CD4-positive, CD25-positive, alpha-beta regulatory T cell (primary cell): Measurements from ENCODE around the gene RRBP1. TPM values are rescaled to one million over a fixed set of nuclear protein-coding genes. Genes with fewer than 3 reads are reported as not detected.

Experiments
- ATAC-seq, 2 donors: fragments of 150-1000 bp; cut with Tn5 transposase; one replicate each; pipeline ENCODE4 v1.10.0; 2021; ENCODE audit warnings: low read depth in 2 of 2, moderate number of reproducible peaks in 2 of 2, moderate library complexity in 1 of 2
- DNase-seq, 3 donors: peaks; one replicate each; pipeline versions ENCODE4 v3.0.0 to v3.0.0-alpha.2; 2012 to 2022; ENCODE audit warnings: mixed read lengths in 1 of 3
- H3K27ac ChIP-seq: one replicate; pipeline ENCODE4 v1.7.0; 2013; ENCODE audit warnings: mild to moderate bottlenecking, low read length; ENCODE audit not compliant: insufficient read depth, poor library complexity, severe bottlenecking
- H3K27me3 ChIP-seq: one replicate; pipeline ENCODE4 v1.7.0; 2013; ENCODE audit warnings: low read length; ENCODE audit not compliant: control insufficient read depth, insufficient read depth
- H3K36me3 ChIP-seq: one replicate; pipeline ENCODE4 v1.7.0; 2013; ENCODE audit warnings: mild to moderate bottlenecking, low read length, moderate library complexity; ENCODE audit not compliant: control insufficient read depth, insufficient read depth
- H3K4me1 ChIP-seq: 2 replicates; pipeline ENCODE4 v1.7.0; 2013; ENCODE audit warnings: mild to moderate bottlenecking, low read length; ENCODE audit not compliant: insufficient read depth, control insufficient read depth, poor library complexity, severe bottlenecking
- H3K4me3 ChIP-seq: one replicate; pipeline ENCODE4 v1.7.0; 2013; ENCODE audit warnings: low read depth, mild to moderate bottlenecking, low read length, moderate library complexity
- H3K9me3 ChIP-seq, 2 experiments: 1 replicate in 1 of 2; 2 replicates in 1 of 2; pipeline ENCODE4 v1.7.0; 2013; ENCODE audit warnings: low read length in 2 of 2, mild to moderate bottlenecking in 1 of 2, moderate library complexity in 1 of 2; ENCODE audit not compliant: control insufficient read depth in 2 of 2
- H3K27ac Mint-ChIP-seq, 3 donors: one replicate each; pipeline ENCODE4 v1.8.0; 2020 to 2022; ENCODE audit warnings: mild to moderate bottlenecking in 3 of 3, mixed read lengths in 3 of 3, moderate library complexity in 2 of 3
- H3K27me3 Mint-ChIP-seq: one replicate; pipeline ENCODE4 v1.8.0; 2022; ENCODE audit warnings: mild to moderate bottlenecking, mixed read lengths
- H3K36me3 Mint-ChIP-seq: one replicate; pipeline ENCODE4 v1.8.0; 2020; ENCODE audit warnings: mixed read lengths
- H3K4me1 Mint-ChIP-seq, 4 donors: one replicate each; pipeline ENCODE4 v1.8.0; 2020 to 2022; ENCODE audit warnings: mixed read lengths in 4 of 4, mild to moderate bottlenecking in 1 of 4
- H3K4me3 Mint-ChIP-seq, 4 donors: one replicate each; pipeline ENCODE4 v1.8.0; 2020 to 2022; ENCODE audit warnings: mild to moderate bottlenecking in 4 of 4, mixed read lengths in 4 of 4, moderate library complexity in 3 of 4
- H3K9me3 Mint-ChIP-seq, 7 donors: one replicate each; pipeline ENCODE4 v1.8.0; 2020 to 2022; ENCODE audit warnings: mixed read lengths in 7 of 7, mild to moderate bottlenecking in 3 of 7, moderate library complexity in 2 of 7
- polyA plus RNA-seq, 4 donors: library from polyadenylated mRNA; unstranded; fragments of 300-500 nt; fragmentation: Illumina TruSeq; gene quantifications; one replicate each; pipeline ENCODE4 v1.2.3, GENCODE V29; 2021
- total RNA-seq: library from RNA; stranded (reverse); gene quantifications from one replicate; pipeline ENCODE4 v1.2.3, GENCODE V29; 2022

RRBP1 gene
- total and polyA plus RNA-seq, 5 donors from 2014 or later, result 0.60 to 33.6 (median 1.8) TPM

DNA sequence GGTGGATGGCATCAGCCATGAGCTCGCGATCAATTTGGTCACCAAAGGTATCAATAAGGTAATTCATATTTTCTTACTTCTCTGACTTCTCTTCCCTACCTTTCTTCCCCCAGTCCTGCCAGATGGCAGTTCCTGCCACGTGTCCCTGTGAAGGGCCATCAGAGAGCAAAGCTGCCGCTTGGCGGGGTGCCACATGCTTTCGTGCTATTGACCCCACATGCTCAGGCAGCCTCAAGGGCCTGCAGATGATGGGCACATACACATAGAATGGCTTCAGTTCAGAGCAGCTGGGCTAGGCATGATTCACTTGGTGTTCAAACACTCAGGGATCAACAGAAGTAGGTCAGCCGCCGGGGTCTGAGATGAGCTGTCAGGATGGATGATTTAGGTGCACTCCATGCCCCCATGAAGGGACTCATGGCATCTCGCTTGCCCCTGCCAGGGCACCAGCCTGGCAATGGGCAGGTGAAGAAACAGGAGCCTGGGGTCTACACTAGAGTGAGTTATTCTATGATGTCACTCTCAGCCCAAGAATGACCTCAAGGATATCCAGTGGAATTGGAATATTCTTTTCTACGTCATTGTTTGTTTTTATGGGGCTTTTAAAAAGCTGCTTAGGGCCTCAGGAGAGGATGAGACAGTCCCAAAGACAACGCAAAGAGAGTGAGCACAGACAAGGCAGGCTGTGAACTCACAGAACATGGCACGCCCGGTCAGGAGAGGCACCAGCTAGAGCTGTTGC, 43.2 kb upstream of the RRBP1 start:
- Mint-ChIP-seq H3K4me3 (no peak overlapping the region), H3K36me3 (no peaks in the 10 kb centered on the region), H3K9me3 (peaks cover 0 to 1% (median 0%) of the 10 kb centered on the region in 7 donors), H3K27me3 (peaks cover 9% of the 10 kb centered on the region), H3K27ac (no peak overlapping the region), H3K4me1 (no peaks in the 10 kb centered on the region)
- Histone ChIP-seq H3K4me1 (no peaks in the 10 kb centered on the region), H3K27me3 (no peaks in the 10 kb centered on the region), H3K27ac (no peak overlapping the region), H3K4me3 (no peak overlapping the region), H3K36me3 (no peaks in the 10 kb centered on the region), H3K9me3 (no peaks in the 10 kb centered on the region)
- ATAC-seq (no peak), DNase-seq (no peak)

DNA sequence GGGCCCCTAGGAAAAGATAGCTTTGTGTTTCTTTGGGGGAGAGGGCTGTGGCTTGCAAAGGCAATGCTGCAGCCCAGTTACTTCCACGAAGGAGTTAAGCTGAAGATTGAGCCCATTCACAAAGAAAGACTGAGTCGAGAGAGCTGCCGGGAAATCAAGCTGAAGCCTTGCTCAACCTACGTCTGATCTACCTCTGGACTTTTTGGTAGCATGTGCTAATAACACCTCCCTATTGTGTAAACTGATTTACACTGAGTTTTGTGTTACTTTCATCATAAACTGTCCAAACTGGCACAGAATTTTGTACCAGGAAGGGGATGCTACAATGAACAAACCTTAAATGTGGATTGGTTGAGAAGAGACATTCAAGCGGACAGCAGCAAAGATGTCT, 41.3 kb upstream of the RRBP1 start:
- H3K9me3 Mint-ChIP-seq, result peaks cover 0 to 1% (median 0%) of the 10 kb centered on the region in 7 donors
- no peak overlapping the region for H3K27ac Mint-ChIP-seq
- Histone ChIP-seq H3K4me3 (no peak overlapping the region), H3K4me1 (no peaks in the 10 kb centered on the region), H3K27ac (no peak overlapping the region), H3K9me3 (no peaks in the 10 kb centered on the region), H3K36me3 (no peaks in the 10 kb centered on the region), H3K27me3 (no peaks in the 10 kb centered on the region)
- no peak for DNase-seq
- H3K36me3 Mint-ChIP-seq, result no peaks in the 10 kb centered on the region
- H3K4me1 Mint-ChIP-seq, result no peaks in the 10 kb centered on the region
- H3K4me3 Mint-ChIP-seq, result no peak overlapping the region
- no peak for ATAC-seq
- peaks cover 12% of the 10 kb centered on the region for H3K27me3 Mint-ChIP-seq

DNA sequence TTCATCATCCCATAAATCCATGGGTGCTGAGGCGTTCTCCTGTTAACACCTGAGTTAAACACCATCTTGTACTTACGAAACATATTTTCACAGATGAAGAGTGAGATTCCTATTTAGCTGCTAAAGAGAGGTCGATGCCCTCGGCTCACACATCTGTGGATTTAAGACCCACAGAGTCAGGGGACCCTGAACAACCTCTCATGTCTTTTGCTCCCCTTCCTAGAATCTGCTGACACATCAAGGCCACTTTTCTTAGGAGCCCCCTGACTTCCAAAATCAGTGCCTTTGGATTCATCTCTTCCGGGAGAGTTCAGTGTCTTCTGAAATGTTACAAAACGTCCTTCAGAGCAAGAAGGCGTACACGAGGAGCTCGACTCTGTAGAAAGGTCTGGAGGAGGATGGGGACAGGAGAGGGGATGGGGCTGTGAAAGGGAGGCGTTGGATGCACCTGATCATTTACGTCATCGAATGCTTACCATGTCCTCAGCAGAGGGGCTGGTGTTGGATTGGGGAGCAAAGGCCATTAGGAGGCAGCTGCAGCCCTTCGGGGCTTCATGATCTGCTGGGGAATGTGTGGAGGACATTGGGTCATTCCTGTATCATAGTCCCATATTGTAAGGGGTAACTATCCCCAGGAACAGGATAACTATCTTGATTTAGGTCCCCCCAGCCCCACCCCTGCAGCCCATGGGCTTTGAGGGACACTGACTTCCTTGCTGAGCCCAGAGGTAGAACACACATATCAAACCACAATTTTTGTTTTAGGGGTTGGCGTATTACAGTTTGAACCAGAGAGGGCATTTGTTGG, 40.7 kb upstream of the RRBP1 start:
- ATAC-seq (no peak), DNase-seq (no peak)

DNA sequence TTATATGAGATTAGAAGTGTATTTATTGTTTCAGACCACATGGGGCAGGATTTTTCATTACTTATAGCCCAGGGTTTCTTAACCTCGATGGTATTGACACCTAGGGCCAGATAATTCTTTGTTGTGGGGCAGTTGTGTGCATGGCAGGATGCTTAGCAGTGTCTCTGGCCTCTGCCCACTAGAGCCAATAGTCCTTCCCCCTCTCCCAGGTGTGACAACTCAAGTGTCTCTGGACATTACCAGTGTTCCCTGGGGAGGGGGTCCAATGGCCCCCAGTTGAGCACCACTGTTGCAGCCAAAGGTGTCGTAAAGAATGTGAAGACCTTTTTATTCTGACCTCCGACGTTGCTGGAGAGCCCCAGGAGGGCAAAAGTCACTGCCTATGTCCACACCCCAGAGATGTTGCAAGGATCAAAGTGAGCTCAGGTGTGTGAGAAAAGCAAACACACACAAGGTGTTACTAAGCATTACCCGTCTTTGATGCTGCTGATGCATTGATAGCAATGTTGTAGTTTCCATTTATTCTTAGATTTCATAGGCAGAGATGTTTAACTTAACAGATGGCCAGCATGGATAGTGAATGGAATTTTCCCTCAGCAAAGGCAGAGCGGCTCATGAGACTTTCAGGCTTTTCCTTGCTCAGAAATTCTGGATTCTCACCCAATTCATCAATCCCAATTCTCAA, 39.9 kb upstream of the RRBP1 start:
- no peak overlapping the region for H3K27ac ChIP-seq
- no peaks in the 10 kb centered on the region for H3K36me3 ChIP-seq
- no peaks in the 10 kb centered on the region for H3K9me3 ChIP-seq
- Mint-ChIP-seq H3K27me3 (peaks cover 12% of the 10 kb centered on the region), H3K4me1 (no peaks in the 10 kb centered on the region), H3K36me3 (no peaks in the 10 kb centered on the region), H3K27ac (no peak overlapping the region), H3K4me3 (no peak overlapping the region), H3K9me3 (peaks cover 0 to 1% (median 0%) of the 10 kb centered on the region in 7 donors)
- no peak overlapping the region for H3K4me3 ChIP-seq
- H3K4me1 ChIP-seq, result no peaks in the 10 kb centered on the region
- ATAC-seq (no peak), DNase-seq (no peak)
- no peaks in the 10 kb centered on the region for H3K27me3 ChIP-seq

More for the DNA sequence above, 40.7 kb upstream of the RRBP1 start:
- Mint-ChIP-seq H3K27ac (no peak overlapping the region), H3K27me3 (peaks cover 8% of the 10 kb centered on the region), H3K9me3 (peaks cover 0 to 1% (median 0%) of the 10 kb centered on the region in 7 donors), H3K4me3 (no peak overlapping the region), H3K4me1 (no peaks in the 10 kb centered on the region), H3K36me3 (no peaks in the 10 kb centered on the region)
- H3K9me3 ChIP-seq, result no peaks in the 10 kb centered on the region
- H3K27ac ChIP-seq, result no peak overlapping the region
- no peak overlapping the region for H3K4me3 ChIP-seq
- no peaks in the 10 kb centered on the region for H3K4me1 ChIP-seq
- no peaks in the 10 kb centered on the region for H3K27me3 ChIP-seq
- no peaks in the 10 kb centered on the region for H3K36me3 ChIP-seq

DNA sequence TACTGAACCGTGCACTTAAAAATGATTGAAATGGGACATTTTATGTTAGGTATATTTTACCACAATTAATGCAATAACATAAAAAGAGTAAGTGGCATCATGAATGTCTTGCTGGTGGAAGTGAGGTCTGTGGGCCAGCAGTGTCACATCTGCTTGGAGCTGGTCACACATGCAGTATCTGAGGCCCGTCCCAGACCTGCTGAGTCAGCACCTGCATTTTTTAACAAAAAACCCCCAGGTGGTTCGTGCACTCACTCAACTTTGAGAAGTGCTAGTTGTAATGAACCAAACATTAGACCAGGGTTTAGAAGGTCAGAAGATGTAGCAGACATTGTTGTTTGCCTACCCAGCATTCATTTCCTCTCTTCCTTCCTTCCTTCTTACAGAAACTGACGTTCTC, 38.7 kb upstream of the RRBP1 start:
- H3K4me3 ChIP-seq, result no peak overlapping the region
- no peak for ATAC-seq
- no peak overlapping the region for H3K27ac ChIP-seq
- H3K4me1 Mint-ChIP-seq, result no peaks in the 10 kb centered on the region
- no peaks in the 10 kb centered on the region for H3K4me1 ChIP-seq
- no peaks in the 10 kb centered on the region for H3K36me3 ChIP-seq
- H3K27me3 Mint-ChIP-seq, result peaks cover 12% of the 10 kb centered on the region
- H3K4me3 Mint-ChIP-seq, result no peak overlapping the region
- no peaks in the 10 kb centered on the region for H3K9me3 ChIP-seq
- no peaks in the 10 kb centered on the region for H3K27me3 ChIP-seq
- H3K27ac Mint-ChIP-seq, result no peak overlapping the region
- H3K36me3 Mint-ChIP-seq, result no peaks in the 10 kb centered on the region
- DNase-seq, result no peak
- H3K9me3 Mint-ChIP-seq, result peaks cover 0 to 1% (median 0%) of the 10 kb centered on the region in 7 donors

DNA sequence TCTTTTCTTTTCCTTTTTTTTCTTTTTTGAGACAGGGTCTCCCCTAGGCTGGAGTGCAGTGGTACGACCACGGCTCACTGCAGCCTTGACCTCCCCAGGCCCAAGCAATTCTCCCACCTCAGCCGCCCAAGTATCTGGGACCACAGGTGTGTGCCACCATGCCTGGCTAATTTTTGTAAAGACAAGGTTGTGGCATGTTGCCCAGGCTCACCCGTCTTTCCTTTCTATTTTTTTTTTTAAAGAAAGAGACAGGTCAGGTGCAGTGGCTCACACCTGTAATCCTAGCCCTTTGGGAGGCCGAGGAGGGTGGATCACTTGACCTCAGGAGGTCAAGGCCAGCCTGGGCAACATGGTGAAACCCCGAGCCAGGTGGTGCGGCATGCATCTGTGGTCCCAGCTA, 34.3 kb upstream of the RRBP1 start:
- Mint-ChIP-seq H3K4me1 (no peaks in the 10 kb centered on the region), H3K27ac (no peak overlapping the region), H3K9me3 (no peaks in the 10 kb centered on the region), H3K36me3 (no peaks in the 10 kb centered on the region), H3K27me3 (peaks cover 8% of the 10 kb centered on the region), H3K4me3 (no peak overlapping the region)
- no peak overlapping the region for H3K27ac ChIP-seq
- no peaks in the 10 kb centered on the region for H3K4me1 ChIP-seq
- H3K9me3 ChIP-seq, result no peaks in the 10 kb centered on the region
- H3K36me3 ChIP-seq, result no peaks in the 10 kb centered on the region
- no peak for DNase-seq
- no peak for ATAC-seq
- H3K4me3 ChIP-seq, result no peak overlapping the region
- no peaks in the 10 kb centered on the region for H3K27me3 ChIP-seq

DNA sequence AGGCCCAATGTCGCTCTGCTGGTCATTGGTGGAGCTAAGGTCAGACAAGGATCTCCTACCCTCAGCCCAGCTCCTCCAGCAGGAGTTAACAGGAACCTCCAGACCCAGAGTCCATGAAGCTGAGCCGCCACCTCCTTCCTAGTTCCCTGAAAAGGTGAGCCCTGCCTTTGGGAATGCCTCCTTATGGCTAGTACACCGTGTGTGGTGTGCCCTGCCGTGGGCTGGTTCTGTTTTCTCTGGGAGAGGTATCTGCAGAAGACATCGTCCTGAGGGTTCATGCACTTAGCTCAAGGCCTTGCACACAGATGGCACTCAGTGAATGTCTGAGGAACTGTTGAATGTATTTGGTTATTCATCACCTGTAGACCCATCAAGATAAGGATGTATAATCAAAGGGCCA, 33.0 kb upstream of the RRBP1 start:
- DNase-seq (no peak), ATAC-seq (no peak)
- H3K4me1 Mint-ChIP-seq, result no peaks in the 10 kb centered on the region
- no peak overlapping the region for H3K4me3 Mint-ChIP-seq
- Histone ChIP-seq H3K9me3 (no peaks in the 10 kb centered on the region), H3K4me1 (no peaks in the 10 kb centered on the region), H3K4me3 (no peak overlapping the region), H3K27ac (no peak overlapping the region), H3K27me3 (no peaks in the 10 kb centered on the region), H3K36me3 (no peaks in the 10 kb centered on the region)
- no peaks in the 10 kb centered on the region for H3K9me3 Mint-ChIP-seq
- H3K36me3 Mint-ChIP-seq, result no peaks in the 10 kb centered on the region
- peaks cover 8% of the 10 kb centered on the region for H3K27me3 Mint-ChIP-seq
- no peak overlapping the region for H3K27ac Mint-ChIP-seq
